Activated T-cell treated with anti-CD3 and anti-CD28 coated beads for 4 hours (primary cell): Measurements from ENCODE around the gene DDX25.
"Not testable (repeated sequence)": the region's sequence is repeated elsewhere in the genome, so short reads cannot be mapped to it uniquely, and the experiment has no call there.

ENCODE experiments used
- DNase-seq: peaks from one replicate; pipeline ENCODE4 v3.0.0-alpha.2; 2020

The DDX25 gene

GRCh38 chr11:125903711-125904659 is at the start of gene DDX25:
TSS of gene DDX25 (plus strand) at chr11:125904508. CDS start at chr11:125904518, 10 bp downstream.
- no peak for DNase-seq

- DNase-seq, result not testable (repeated sequence)
These were observed 46.6 kb upstream of the DDX25 start for GRCh38 chr11:125857670-125858069.

GRCh38 chr11:125862786-125863185 is 41.5 kb upstream of the DDX25 start:
- not testable (repeated sequence) for DNase-seq

- DNase-seq, result not testable (repeated sequence)
These were observed 39.0 kb upstream of the DDX25 start for GRCh38 chr11:125865354-125865753.

GRCh38 chr11:125869521-125869920 is 34.8 kb upstream of the DDX25 start:
- DNase-seq, result no peak

- no peak for DNase-seq
These were observed 32.7 kb upstream of the DDX25 start for GRCh38 chr11:125871391-125872137.

GRCh38 chr11:125872138-125872491 is 32.2 kb upstream of the DDX25 start:
- DNase-seq, result no peak

GRCh38 chr11:125873881-125874555 is 30.3 kb upstream of the DDX25 start:
- DNase-seq, result no peak

- peak; percentile 22 for DNase-seq
These were observed 29.7 kb upstream of the DDX25 start for GRCh38 chr11:125874556-125875124.

GRCh38 chr11:125881291-125881690 is 23.0 kb upstream of the DDX25 start:
- no peak for DNase-seq

GRCh38 chr11:125883375-125883774 is 20.9 kb upstream of the DDX25 start:
- DNase-seq, result no peak

- DNase-seq, result peak; percentile 17
These were observed 17.3 kb upstream of the DDX25 start for GRCh38 chr11:125886997-125887372.

GRCh38 chr11:125887373-125888324 is 16.7 kb upstream of the DDX25 start, which contains the start of gene HYLS1:
TSS of gene HYLS1 (plus strand) at chr11:125887668. CDS start at chr11:125899369, 11,701 bp downstream.
- peak; percentile 84 for DNase-seq

GRCh38 chr11:125890447-125891100 is 13.7 kb upstream of the DDX25 start:
- DNase-seq, result no peak

- no peak for DNase-seq
These were observed 12.2 kb upstream of the DDX25 start for GRCh38 chr11:125892071-125892470.

GRCh38 chr11:125892994-125893393 is 11.3 kb upstream of the DDX25 start:
- no peak for DNase-seq

- no peak for DNase-seq
These were observed 2.4 kb upstream of the DDX25 start for GRCh38 chr11:125901872-125902271.

- DNase-seq, result no peak
These were observed 1.9 kb upstream of the DDX25 start for GRCh38 chr11:125902277-125902926.

- peak; percentile 82 for DNase-seq
These were observed 1.2 kb upstream of the DDX25 start, which contains the start of gene PUS3 for GRCh38 chr11:125902927-125903710. TSS of gene PUS3 (minus strand) at chr11:125903206. CDS start at chr11:125896284, 6,922 bp downstream.

- no peak for DNase-seq
These were observed 370 bp downstream of the DDX25 start for GRCh38 chr11:125904678-125905077.
